Measurements from ENCODE around the gene DMGDH.

DNA sequence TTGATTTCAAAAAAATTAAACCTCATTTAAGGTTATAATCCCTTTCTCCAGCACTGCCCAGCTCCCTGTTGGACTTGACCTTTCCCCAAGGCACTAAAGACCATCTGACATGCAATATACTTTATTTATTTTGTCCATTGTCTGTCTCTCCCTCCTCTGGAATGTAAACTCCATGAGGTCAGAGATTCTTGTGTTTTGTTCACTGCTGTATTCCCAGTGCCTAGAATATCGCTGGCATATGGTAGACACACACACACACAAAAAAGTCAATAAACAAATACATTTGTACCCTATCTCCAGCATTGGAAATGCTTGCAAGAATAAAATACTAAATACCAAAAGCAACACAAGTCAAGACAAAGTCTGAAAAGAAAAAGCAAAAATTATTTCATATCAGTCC is 67.1 kb downstream of the DMGDH start:
- TF ChIP-seq, protein P1, sequence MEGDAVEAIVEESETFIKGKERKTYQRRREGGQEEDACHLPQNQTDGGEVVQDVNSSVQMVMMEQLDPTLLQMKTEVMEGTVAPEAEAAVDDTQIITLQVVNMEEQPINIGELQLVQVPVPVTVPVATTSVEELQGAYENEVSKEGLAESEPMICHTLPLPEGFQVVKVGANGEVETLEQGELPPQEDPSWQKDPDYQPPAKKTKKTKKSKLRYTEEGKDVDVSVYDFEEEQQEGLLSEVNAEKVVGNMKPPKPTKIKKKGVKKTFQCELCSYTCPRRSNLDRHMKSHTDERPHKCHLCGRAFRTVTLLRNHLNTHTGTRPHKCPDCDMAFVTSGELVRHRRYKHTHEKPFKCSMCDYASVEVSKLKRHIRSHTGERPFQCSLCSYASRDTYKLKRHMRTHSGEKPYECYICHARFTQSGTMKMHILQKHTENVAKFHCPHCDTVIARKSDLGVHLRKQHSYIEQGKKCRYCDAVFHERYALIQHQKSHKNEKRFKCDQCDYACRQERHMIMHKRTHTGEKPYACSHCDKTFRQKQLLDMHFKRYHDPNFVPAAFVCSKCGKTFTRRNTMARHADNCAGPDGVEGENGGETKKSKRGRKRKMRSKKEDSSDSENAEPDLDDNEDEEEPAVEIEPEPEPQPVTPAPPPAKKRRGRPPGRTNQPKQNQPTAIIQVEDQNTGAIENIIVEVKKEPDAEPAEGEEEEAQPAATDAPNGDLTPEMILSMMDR (IDR thresholded peaks at IDR 0.05; ENCODE audit: low read depth, low read length, missing input control), result no peak
- TF ChIP-seq, protein P2, sequence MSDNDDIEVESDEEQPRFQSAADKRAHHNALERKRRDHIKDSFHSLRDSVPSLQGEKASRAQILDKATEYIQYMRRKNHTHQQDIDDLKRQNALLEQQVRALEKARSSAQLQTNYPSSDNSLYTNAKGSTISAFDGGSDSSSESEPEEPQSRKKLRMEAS (IDR thresholded peaks at IDR 0.05), result no peak
- TF ChIP-seq SP1 (IDR thresholded peaks at IDR 0.05) (no peak), RAD21 (IDR thresholded peaks at IDR 0.05) (no peak), YY1 (IDR thresholded peaks at IDR 0.05) (no peak), TAF1 (conservative IDR thresholded peaks at IDR 0.05) (no peak), GABPA (IDR thresholded peaks at IDR 0.05 in 1 of 2, conservative IDR thresholded peaks at IDR 0.05 in 1 of 2) (no peak), EGR1 (IDR thresholded peaks at IDR 0.05; ENCODE audit: low read depth in 2 of 2) (no peak), RXRA (IDR thresholded peaks at IDR 0.05) (no peak), HNF4A (conservative IDR thresholded peaks at IDR 0.05) (no peak), HNF4G (IDR thresholded peaks at IDR 0.05) (no peak)
- TF ChIP-seq, protein P3, sequence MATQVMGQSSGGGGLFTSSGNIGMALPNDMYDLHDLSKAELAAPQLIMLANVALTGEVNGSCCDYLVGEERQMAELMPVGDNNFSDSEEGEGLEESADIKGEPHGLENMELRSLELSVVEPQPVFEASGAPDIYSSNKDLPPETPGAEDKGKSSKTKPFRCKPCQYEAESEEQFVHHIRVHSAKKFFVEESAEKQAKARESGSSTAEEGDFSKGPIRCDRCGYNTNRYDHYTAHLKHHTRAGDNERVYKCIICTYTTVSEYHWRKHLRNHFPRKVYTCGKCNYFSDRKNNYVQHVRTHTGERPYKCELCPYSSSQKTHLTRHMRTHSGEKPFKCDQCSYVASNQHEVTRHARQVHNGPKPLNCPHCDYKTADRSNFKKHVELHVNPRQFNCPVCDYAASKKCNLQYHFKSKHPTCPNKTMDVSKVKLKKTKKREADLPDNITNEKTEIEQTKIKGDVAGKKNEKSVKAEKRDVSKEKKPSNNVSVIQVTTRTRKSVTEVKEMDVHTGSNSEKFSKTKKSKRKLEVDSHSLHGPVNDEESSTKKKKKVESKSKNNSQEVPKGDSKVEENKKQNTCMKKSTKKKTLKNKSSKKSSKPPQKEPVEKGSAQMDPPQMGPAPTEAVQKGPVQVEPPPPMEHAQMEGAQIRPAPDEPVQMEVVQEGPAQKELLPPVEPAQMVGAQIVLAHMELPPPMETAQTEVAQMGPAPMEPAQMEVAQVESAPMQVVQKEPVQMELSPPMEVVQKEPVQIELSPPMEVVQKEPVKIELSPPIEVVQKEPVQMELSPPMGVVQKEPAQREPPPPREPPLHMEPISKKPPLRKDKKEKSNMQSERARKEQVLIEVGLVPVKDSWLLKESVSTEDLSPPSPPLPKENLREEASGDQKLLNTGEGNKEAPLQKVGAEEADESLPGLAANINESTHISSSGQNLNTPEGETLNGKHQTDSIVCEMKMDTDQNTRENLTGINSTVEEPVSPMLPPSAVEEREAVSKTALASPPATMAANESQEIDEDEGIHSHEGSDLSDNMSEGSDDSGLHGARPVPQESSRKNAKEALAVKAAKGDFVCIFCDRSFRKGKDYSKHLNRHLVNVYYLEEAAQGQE (IDR thresholded peaks at IDR 0.05), result no peak
- TF ChIP-seq, protein P4, sequence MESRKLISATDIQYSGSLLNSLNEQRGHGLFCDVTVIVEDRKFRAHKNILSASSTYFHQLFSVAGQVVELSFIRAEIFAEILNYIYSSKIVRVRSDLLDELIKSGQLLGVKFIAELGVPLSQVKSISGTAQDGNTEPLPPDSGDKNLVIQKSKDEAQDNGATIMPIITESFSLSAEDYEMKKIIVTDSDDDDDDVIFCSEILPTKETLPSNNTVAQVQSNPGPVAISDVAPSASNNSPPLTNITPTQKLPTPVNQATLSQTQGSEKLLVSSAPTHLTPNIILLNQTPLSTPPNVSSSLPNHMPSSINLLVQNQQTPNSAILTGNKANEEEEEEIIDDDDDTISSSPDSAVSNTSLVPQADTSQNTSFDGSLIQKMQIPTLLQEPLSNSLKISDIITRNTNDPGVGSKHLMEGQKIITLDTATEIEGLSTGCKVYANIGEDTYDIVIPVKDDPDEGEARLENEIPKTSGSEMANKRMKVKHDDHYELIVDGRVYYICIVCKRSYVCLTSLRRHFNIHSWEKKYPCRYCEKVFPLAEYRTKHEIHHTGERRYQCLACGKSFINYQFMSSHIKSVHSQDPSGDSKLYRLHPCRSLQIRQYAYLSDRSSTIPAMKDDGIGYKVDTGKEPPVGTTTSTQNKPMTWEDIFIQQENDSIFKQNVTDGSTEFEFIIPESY (IDR thresholded peaks at IDR 0.05), result no peak
- TF ChIP-seq, protein P5, sequence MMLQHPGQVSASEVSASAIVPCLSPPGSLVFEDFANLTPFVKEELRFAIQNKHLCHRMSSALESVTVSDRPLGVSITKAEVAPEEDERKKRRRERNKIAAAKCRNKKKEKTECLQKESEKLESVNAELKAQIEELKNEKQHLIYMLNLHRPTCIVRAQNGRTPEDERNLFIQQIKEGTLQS (IDR thresholded peaks at IDR 0.05), result no peak
